MM.1S (cell line): ENCODE results near the gene NOG.

ENCODE experiments used
- DNase-seq: peaks from one replicate; pipeline ENCODE4 v3.0.0-alpha.2; 2015
- H2AFZ ChIP-seq: fragments of 300-600 bp; sonication (generic); 2 replicates; pipeline ENCODE4 v1.6.0; 2016; ENCODE audit warnings: antibody characterized with exemption, low read length
- H3F3A ChIP-seq: fragments of 300-600 bp; sonication (generic); 2 replicates; pipeline ENCODE4 v1.6.1; 2016; ENCODE audit warnings: mild to moderate bottlenecking, antibody characterized with exemption, low read length, moderate library complexity, mixed read lengths; ENCODE audit not compliant: insufficient read depth
- H3K27ac ChIP-seq: fragments of 300-600 bp; sonication (generic); 2 replicates; pipeline ENCODE4 v1.5.1; 2016; ENCODE audit warnings: mild to moderate bottlenecking, low read length
- H3K27me3 ChIP-seq: fragments of 300-600 bp; sonication (generic); replicated peaks from 2 replicates; pipeline ENCODE4 v1.6.0; 2016; ENCODE audit warnings: low read length; ENCODE audit not compliant: insufficient read depth
- H3K36me3 ChIP-seq: fragments of 300-600 bp; sonication (generic); replicated peaks from 2 replicates; pipeline ENCODE4 v1.6.1; 2016; ENCODE audit warnings: mild to moderate bottlenecking, low read length, mixed read lengths; ENCODE audit not compliant: insufficient read depth
- H3K4me1 ChIP-seq: fragments of 300-600 bp; sonication (generic); 2 replicates; pipeline ENCODE4 v1.6.1; 2016; ENCODE audit warnings: low read length, mixed read lengths
- H3K4me2 ChIP-seq: fragments of 300-600 bp; sonication (generic); 2 replicates; pipeline ENCODE4 v1.6.0; 2016; ENCODE audit warnings: low read depth, low read length
- H3K4me3 ChIP-seq: fragments of 300-600 bp; sonication (generic); 2 replicates; pipeline ENCODE4 v1.5.1; 2016; ENCODE audit warnings: low read length, mixed read lengths
- H3K79me2 ChIP-seq: fragments of 300-600 bp; sonication (generic); 2 replicates; pipeline ENCODE4 v1.6.1; 2016; ENCODE audit warnings: mixed run types, low read length, mixed read lengths
- H3K9ac ChIP-seq: fragments of 300-600 bp; sonication (generic); 2 replicates; pipeline ENCODE4 v1.6.1; 2016; ENCODE audit warnings: low read length, mixed read lengths
- H3K9me2 ChIP-seq: fragments of 300-600 bp; sonication (generic); replicated peaks from 2 replicates; pipeline ENCODE4 v1.6.1; 2016; ENCODE audit warnings: mild to moderate bottlenecking, low read length, mixed read lengths; ENCODE audit not compliant: insufficient read depth
- H3K9me3 ChIP-seq: fragments of 300-600 bp; sonication (generic); replicated peaks from 2 replicates; pipeline ENCODE4 v1.6.1; 2016; ENCODE audit warnings: mild to moderate bottlenecking, low read length, mixed read lengths; ENCODE audit not compliant: insufficient read depth
- H4K20me1 ChIP-seq: fragments of 300-600 bp; sonication (generic); 2 replicates; pipeline ENCODE4 v1.6.1; 2016; ENCODE audit warnings: mild to moderate bottlenecking, low read length, moderate library complexity, mixed read lengths; ENCODE audit not compliant: insufficient read depth
- EZH2 ChIP-seq: fragments of 300-600 bp; sonication (generic); optimal IDR thresholded peaks from 2 replicates; pipeline ENCODE3; 2017; ENCODE audit warnings: low read depth, mild to moderate bottlenecking, antibody characterized with exemption, low read length, mixed read lengths
- EZH2phosphoT487 ChIP-seq: fragments of 300-600 bp; sonication (generic); IDR thresholded peaks from 2 replicates; pipeline ENCODE4 v1.6.1; 2018; ENCODE audit warnings: antibody characterized with exemption, low read length
- TF ChIP-seq, protein P1 (sequence below): fragments of 300-600 bp; sonication (generic); IDR thresholded peaks from 2 replicates; pipeline ENCODE4 v1.5.1; 2016; ENCODE audit warnings: antibody characterized with exemption, low read length, mixed read lengths

NOG gene

DNA sequence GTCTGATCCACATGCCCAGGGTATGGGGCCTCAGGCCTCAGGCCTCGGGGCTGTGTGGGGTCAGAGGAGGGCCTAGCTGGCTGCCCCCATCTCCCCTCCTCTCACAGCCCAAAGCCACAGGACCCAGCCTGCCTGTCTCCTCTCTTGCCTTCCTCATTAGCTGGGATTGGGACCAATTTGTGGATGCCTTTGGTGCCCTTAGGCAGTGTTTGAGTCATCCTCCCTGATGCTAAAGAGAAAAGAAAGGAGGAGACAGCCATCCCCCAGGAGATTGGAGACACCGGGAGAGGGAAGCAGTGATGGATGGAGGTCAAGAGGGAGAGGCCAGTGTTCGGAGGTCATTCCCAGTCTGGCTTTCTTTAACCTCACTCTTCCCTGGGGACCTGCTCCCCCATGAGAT lies 23.3 kb upstream of the NOG start:
- Histone ChIP-seq H3F3A (no peaks in the 10 kb centered on the region), H3K36me3 (no peaks in the 10 kb centered on the region), H3K4me3 (no peak overlapping the region), H3K9ac (no peak overlapping the region), H4K20me1 (no peaks in the 10 kb centered on the region), H3K27me3 (no peaks in the 10 kb centered on the region), H3K4me1 (no peaks in the 10 kb centered on the region), H3K27ac (no peak overlapping the region), H3K4me2 (no peak overlapping the region), H3K79me2 (no peaks in the 10 kb centered on the region), H2AFZ (no peak overlapping the region), H3K9me3 (no peaks in the 10 kb centered on the region), H3K9me2 (no peaks in the 10 kb centered on the region)
- TF ChIP-seq EZH2 (no peak), EZH2phosphoT487 (no peak)
- TF ChIP-seq, protein P1, sequence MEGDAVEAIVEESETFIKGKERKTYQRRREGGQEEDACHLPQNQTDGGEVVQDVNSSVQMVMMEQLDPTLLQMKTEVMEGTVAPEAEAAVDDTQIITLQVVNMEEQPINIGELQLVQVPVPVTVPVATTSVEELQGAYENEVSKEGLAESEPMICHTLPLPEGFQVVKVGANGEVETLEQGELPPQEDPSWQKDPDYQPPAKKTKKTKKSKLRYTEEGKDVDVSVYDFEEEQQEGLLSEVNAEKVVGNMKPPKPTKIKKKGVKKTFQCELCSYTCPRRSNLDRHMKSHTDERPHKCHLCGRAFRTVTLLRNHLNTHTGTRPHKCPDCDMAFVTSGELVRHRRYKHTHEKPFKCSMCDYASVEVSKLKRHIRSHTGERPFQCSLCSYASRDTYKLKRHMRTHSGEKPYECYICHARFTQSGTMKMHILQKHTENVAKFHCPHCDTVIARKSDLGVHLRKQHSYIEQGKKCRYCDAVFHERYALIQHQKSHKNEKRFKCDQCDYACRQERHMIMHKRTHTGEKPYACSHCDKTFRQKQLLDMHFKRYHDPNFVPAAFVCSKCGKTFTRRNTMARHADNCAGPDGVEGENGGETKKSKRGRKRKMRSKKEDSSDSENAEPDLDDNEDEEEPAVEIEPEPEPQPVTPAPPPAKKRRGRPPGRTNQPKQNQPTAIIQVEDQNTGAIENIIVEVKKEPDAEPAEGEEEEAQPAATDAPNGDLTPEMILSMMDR: no peak
- no peak for DNase-seq

DNA sequence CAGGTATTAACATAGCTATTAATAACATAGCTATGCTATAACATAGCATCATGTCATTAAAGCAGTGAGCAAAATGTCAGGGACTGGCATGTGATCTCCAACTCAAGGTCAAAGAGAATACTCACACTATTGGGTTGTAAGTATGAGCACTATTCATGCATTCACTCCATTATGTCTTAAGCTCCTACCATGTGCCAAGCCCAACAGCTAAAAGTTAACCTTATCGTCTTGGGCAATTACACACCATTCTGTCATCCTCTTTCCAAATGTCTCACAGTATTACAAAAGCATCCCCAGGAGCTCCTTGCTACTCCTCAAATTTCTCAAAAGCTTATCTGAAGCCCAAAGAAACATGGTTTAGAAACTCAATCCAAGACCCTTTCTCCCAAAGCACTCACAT lies 22.0 kb upstream of the NOG start:
- H3K9me2 ChIP-seq: no peaks in the 10 kb centered on the region
- H4K20me1 ChIP-seq: no peaks in the 10 kb centered on the region
- H3K27ac ChIP-seq: no peak overlapping the region
- no peak overlapping the region for H3K4me2 ChIP-seq
- H3K27me3 ChIP-seq: no peaks in the 10 kb centered on the region
- H3K9me3 ChIP-seq: no peaks in the 10 kb centered on the region
- no peaks in the 10 kb centered on the region for H3K36me3 ChIP-seq
- H3K79me2 ChIP-seq: no peaks in the 10 kb centered on the region
- TF ChIP-seq, protein P1: no peak
- TF ChIP-seq EZH2phosphoT487: no peak
- no peak for TF ChIP-seq EZH2
- no peak overlapping the region for H3K4me3 ChIP-seq
- no peaks in the 10 kb centered on the region for H3F3A ChIP-seq
- H3K4me1 ChIP-seq: no peaks in the 10 kb centered on the region
- no peak overlapping the region for H3K9ac ChIP-seq
- H2AFZ ChIP-seq: no peak overlapping the region
- DNase-seq: no peak

DNA sequence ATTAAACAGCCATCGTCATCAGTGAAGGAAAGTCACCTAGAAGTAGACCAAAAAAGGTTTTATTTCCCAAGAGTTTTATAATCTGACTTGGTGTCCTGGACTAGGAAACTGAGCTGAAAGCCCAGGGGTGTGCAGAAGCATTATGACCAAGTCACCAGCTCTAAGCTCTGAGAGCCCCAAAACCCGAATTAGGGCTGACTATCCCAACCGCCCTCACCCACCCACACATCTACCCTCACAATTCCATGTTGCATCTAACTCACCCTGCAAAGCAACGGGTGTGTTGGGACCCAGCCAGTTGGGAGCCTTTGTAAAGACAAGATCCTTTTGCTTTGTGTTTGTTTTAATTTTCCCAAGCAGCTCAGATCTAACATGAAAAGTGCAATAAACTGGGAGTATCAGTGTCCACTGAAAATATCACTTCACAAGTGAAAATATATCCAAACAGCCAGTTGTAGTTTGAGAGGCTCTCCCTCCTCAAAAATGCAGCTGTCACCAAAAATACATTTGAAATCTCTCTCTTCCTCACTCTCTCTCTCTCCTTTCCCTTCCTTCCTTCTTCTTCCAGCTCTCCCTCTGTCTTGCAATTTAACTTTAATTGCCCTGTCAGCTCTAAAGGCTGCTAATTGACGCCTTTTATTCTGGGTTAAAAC lies 16.2 kb upstream of the NOG start:
- no peak overlapping the region for H2AFZ ChIP-seq
- no peaks in the 10 kb centered on the region for H3K9me3 ChIP-seq
- H3K9ac ChIP-seq: no peak overlapping the region
- DNase-seq: no peak
- no peak overlapping the region for H3K27ac ChIP-seq
- H3F3A ChIP-seq: no peaks in the 10 kb centered on the region
- no peak for TF ChIP-seq EZH2phosphoT487
- TF ChIP-seq EZH2: no peak
- TF ChIP-seq, protein P1: no peak
- H3K4me1 ChIP-seq: no peaks in the 10 kb centered on the region
- no peaks in the 10 kb centered on the region for H3K36me3 ChIP-seq
- no peak overlapping the region for H3K4me2 ChIP-seq
- no peaks in the 10 kb centered on the region for H3K79me2 ChIP-seq
- no peaks in the 10 kb centered on the region for H4K20me1 ChIP-seq
- H3K4me3 ChIP-seq: no peak overlapping the region
- H3K9me2 ChIP-seq: no peaks in the 10 kb centered on the region
- no peaks in the 10 kb centered on the region for H3K27me3 ChIP-seq
